ENCODE results near the gene CERT1.
"Not testable (repeated sequence)": the region's sequence is repeated elsewhere in the genome, so short reads cannot be mapped to it uniquely, and the experiment has no call there.

Gene CERT1

GRCh38 chr5:75523275-75523674 lies 11.8 kb upstream of the CERT1 start:
- DNase-seq: no peak

- DNase-seq: no peak
These were observed 11.1 kb upstream of the CERT1 start for GRCh38 chr5:75522542-75522941.

GRCh38 chr5:75522025-75522424 lies 10.6 kb upstream of the CERT1 start:
- no peak for DNase-seq

- no peak for DNase-seq
These were observed 9.8 kb upstream of the CERT1 start for GRCh38 chr5:75521195-75521594.

- DNase-seq: no peak
These were observed 8.3 kb upstream of the CERT1 start for GRCh38 chr5:75519761-75520160.

GRCh38 chr5:75514323-75514722 lies 2.9 kb upstream of the CERT1 start:
- DNase-seq: no peak

- DNase-seq: no peak
These were observed 2.4 kb upstream of the CERT1 start for GRCh38 chr5:75513841-75514240.

- no peak for DNase-seq
These were observed 1.1 kb upstream of the CERT1 start for GRCh38 chr5:75512383-75513074.

- DNase-seq: no peak
These were observed 494 bp downstream of the CERT1 start for GRCh38 chr5:75510836-75511434.

GRCh38 chr5:75510417-75510835 lies 1.0 kb downstream of the CERT1 start:
- no peak for DNase-seq

GRCh38 chr5:75509956-75510355 lies 1.5 kb downstream of the CERT1 start:
- DNase-seq: no peak

GRCh38 chr5:75509546-75509945 lies 1.9 kb downstream of the CERT1 start:
- no peak for DNase-seq

- DNase-seq: no peak
These were observed 3.6 kb downstream of the CERT1 start for GRCh38 chr5:75507841-75508240.

GRCh38 chr5:75505112-75505511 lies 6.3 kb downstream of the CERT1 start:
- DNase-seq: not testable (repeated sequence)

- not testable (repeated sequence) for DNase-seq
These were observed 12.6 kb downstream of the CERT1 start for GRCh38 chr5:75498875-75499274.

GRCh38 chr5:75498208-75498777 lies 13.1 kb downstream of the CERT1 start:
- no peak for DNase-seq

- DNase-seq: no peak
These were observed 15.4 kb downstream of the CERT1 start for GRCh38 chr5:75496026-75496425.

GRCh38 chr5:75491621-75492020 lies 19.8 kb downstream of the CERT1 start:
- DNase-seq: no peak

- DNase-seq: not testable (repeated sequence)
These were observed 21.6 kb downstream of the CERT1 start for GRCh38 chr5:75489847-75490246.

GRCh38 chr5:75484605-75485004 lies 26.8 kb downstream of the CERT1 start:
- DNase-seq: no peak

GRCh38 chr5:75482482-75482881 lies 28.9 kb downstream of the CERT1 start:
- no peak for DNase-seq

GRCh38 chr5:75481024-75481423 lies 30.4 kb downstream of the CERT1 start:
- no peak for DNase-seq

- DNase-seq: no peak
These were observed 36.1 kb downstream of the CERT1 start for GRCh38 chr5:75475364-75475763.

- DNase-seq: no peak
These were observed 38.0 kb downstream of the CERT1 start for GRCh38 chr5:75473463-75473862.

GRCh38 chr5:75472973-75473372 lies 38.5 kb downstream of the CERT1 start:
- DNase-seq: no peak
